ENCODE measurements around the gene B3GLCT. TPM values are rescaled to one million over a fixed set of nuclear protein-coding genes. Genes with fewer than 3 reads are reported as not detected.
"Not testable (repeated sequence)": the region's sequence is repeated elsewhere in the genome, so short reads cannot be mapped to it uniquely, and the experiment has no call there.

B3GLCT gene
- 3.6 TPM for total RNA-seq

DNA sequence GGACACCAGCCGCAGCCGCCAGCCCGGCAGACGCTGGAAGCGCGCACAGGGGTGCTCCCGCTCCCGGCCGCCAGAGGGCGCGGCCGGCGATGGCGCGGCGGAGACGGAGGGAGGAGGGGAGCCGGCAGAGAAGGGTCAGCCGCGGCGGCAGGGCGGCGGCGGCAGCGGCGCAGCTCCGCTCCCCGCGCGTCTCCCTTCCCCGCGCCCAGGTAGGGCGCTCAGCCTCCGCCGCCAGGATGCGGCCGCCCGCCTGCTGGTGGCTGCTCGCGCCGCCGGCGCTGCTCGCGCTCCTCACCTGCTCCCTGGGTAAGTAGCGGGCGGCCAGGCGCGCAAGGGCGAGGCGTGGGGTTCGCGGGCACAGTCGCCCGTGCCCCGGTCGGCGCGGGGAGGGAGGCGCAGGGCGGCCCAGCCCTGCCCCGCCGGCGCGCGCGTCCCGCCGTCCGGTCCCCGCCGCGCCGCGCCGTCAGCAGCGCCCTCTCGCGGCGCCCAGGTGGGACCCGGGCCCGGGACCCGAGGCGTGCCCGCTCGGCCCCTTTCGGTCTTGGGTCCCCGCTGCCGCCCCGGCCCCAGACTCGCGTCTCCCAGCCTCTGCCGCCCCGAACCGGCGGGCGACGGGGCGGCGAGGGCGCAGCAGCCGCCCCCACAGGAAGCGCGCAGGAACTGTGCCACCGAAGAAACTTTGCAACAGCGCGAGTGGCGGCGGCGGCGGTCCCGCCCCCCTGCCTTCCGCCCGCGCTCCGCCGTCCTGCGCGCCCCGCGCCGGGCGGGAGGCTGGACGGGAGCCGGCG, at the start of gene B3GLCT:
Gene B3GLCT, plus strand, starts transcription at position 127 of the 788 bp plus-strand sequence. Its CDS starts 110 bp downstream, at position 237.
- peak; percentile 91 for ATAC-seq

DNA sequence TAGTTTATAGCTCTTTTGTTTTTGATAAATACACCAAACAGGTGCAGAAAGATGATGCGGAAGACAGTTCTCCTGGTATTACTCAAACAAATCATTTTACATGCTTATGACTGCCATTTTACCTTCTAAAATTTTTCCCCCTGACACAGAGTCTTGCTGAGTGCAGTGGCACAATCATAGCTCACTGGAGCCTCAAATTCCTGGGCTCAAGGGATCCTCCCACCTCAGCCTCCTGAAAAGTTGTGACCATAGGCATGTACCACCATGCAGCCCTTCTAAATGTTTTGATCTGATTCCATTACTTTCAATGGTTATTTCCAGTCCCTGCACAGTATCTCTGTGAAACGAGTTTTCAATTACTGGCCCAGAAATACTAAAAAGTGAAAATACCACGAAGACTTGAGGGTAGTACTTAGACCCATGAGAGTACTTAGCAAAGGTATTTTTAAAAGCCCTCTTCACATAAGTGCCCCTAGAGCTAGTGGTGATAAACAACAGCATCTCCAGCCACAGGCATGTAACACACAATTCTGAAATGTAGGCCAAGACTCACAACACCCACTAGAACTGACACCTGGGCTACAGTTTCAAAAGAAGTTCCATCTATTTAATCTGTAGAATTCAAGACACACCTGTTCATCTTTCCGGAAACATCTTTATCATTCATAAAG, 49.3 kb upstream of the B3GLCT start:
- ATAC-seq: no peak

GRCh38 chr13:31151837-31152236, 47.9 kb upstream of the B3GLCT start:
- no peak for ATAC-seq

DNA sequence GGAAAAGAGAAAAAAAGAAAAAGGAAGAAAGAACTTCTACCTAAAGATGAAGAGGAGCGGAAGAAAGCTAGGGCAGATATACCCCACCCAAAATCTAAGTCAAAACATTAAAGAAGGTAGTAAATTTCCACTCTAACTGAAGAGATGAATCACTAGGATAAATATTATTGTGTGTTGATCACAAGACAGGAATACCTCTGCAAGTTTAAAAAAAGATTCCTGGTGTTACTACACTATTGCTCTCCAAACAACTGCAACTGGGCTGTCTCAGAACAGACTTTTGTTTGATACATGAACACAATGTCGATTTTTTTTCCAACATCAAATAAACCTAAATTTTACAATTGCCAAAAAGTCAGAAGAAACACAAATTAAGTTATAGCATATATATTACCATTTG, 44.8 kb upstream of the B3GLCT start:
- no peak for ATAC-seq

DNA sequence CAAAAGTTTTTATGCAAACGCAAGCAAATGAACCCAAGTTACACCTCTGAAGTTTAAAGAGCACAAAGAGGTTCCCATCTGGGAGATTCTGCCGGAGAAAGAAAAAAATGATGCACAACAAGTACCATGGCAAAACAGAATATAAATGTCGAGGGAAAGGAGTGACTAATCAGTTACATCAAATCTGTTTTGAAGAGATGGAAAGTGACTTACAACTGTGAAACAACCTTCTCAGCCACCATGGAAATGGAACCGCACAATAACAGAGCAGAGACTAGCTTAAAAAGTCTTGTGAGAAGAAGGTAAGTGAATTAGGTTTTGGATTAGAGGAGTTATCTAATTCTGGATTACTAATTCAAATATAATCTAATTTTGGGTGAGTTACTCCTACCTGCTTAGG, 40.5 kb upstream of the B3GLCT start:
- ATAC-seq: no peak

GRCh38 chr13:31160857-31161556, 38.8 kb upstream of the B3GLCT start:
- peak; percentile 15 for ATAC-seq

DNA sequence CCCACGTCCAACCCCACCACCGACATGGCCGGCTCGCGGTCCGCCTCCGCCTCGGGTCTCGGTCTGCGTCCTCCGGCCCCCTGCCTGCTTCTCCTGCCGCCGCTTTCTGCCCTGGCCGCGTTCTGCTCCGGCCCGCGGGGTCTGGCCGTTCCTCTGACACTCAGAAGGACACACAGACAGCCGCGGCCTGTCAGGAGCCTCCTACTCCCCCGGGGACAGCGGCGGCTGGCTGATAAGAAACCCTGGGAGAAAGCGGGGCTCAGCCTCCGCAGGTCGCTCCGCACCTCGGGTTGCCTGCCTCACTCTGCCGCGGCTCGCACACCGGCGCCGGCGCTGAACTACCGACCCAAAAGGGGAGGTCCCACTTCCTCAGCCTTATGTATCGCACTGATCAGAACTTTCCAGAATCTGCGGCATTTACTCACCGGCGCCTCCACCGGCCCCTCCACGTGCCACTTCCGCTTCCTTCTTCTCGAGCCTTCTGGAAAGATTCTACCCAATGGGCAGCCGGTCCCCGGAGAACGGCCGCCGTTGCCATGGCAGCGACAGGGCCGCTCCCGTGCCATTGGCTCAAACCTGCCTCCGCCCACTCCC, 38.1 kb upstream of the B3GLCT start, which contains the start of gene HSPH1:
Gene HSPH1, minus strand, starts transcription at position 348 of the 594 bp plus-strand sequence. Its CDS starts 322 bp downstream, at position 26.
- ATAC-seq: peak; percentile 95

- peak; percentile 98 for ATAC-seq
Observed at GRCh38 chr13:31162151-31163008, 37.4 kb upstream of the B3GLCT start.

- no peak for ATAC-seq
Observed at GRCh38 chr13:31166591-31166990, 33.2 kb upstream of the B3GLCT start.

DNA sequence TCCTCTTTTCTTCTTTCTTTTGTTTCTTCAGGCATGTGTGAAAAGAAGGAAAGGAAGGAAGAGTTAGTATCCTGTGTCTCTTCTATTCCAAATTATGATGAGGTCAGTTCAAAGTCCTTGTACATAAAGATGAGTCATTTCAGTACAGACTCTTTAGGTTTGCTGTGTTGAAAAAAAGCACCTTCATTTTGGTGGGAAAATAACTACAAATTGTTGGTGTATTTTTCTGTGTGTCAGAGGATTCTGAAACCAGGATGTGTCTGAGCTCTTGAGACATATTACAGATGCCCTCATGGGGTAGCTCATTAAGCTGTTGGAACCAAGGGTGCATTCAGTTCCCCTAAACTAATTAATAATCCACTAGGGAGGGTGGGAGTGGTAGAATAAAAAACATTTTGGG, 32.3 kb upstream of the B3GLCT start:
- no peak for ATAC-seq

GRCh38 chr13:31168166-31168565, 31.6 kb upstream of the B3GLCT start:
- ATAC-seq: no peak

GRCh38 chr13:31168736-31169135, 31.0 kb upstream of the B3GLCT start:
- ATAC-seq: no peak

DNA sequence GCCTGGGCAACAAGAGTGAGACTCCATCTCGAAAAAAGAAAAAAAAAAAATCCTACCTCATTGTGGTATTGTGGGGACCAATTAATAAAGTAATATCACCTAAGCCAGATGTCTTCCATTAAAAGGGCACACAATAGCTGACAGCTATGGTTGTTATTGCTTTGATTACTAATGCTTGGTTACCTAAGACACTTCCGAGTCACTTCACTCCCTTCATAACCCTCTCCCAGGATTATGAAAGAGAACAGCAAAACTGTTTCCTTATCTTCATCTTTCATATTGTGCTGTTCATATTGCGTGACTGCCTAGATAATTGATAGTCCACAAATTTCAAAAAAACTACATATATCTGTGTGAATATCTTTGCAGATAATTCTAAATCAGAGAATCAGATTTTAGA, 27.8 kb upstream of the B3GLCT start:
- peak; percentile 64 for ATAC-seq

DNA sequence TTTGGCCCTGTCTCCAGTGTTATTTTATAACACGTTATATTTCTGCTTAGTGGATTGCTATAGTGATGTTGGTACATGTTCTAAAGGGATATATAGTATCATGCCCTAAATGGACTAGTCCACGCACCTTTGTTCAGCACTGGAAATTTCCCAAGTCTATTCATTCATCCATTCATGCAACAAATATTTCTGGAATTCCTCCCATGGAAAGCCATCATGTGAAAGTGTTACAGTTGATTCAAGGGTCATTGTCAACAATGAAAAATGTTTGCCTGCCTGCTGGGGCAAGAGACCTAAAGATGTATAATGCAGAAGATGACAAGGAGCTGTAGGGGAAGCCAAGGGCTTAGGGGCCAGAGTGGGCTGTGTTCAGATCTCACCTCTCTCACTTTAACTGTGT, 27.2 kb upstream of the B3GLCT start:
- peak; percentile 64 for ATAC-seq

GRCh38 chr13:31174018-31174417, 25.8 kb upstream of the B3GLCT start:
- no peak for ATAC-seq

GRCh38 chr13:31175847-31176532, 23.8 kb upstream of the B3GLCT start:
- no peak for ATAC-seq

- not testable (repeated sequence) for ATAC-seq
Observed at GRCh38 chr13:31177813-31178495, 21.8 kb upstream of the B3GLCT start.

- no peak for ATAC-seq
Observed at GRCh38 chr13:31179241-31179640, 20.5 kb upstream of the B3GLCT start.

DNA sequence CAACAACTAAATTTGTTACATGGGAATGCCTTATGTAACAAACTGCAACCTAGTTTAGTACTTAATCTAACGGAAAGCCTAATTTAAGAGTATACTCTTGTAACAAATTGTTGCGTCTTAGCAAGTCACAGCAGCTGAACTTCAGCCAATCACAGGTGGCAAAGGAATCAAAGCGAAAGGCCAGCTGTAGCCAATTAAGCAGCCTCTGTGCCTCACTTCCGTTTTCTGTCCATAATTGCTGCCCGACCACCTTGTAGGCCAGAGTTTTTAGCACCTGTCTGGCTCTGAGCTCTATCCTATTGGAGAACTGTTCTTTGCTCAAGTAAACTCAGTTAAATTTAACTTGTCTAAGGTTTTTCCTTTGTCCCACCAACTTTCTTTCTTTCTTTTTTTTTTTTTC, 20.0 kb upstream of the B3GLCT start:
- ATAC-seq: no peak

DNA sequence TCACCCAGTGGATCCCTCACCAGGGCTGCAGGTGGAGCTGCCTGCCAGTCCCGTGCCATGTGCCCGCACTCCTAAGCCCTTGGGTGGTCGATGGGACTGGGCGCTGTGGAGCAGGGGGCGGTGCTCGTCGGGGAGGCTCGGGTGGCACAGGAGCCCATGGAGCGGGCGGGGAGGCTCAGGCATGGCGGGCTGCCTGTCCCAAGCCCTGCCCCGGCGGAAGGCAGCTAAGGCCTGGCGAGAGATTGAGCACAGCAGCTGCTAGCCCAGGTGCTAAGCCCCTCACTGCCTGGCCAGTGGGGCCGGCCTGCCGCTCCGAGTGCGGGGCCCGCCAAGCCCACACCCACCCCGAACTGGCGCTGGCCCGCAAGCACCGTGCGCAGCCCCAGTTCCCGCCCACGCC, 16.8 kb upstream of the B3GLCT start:
- ATAC-seq: no peak

- ATAC-seq: no peak
Observed at GRCh38 chr13:31184451-31184850, 15.3 kb upstream of the B3GLCT start.
